Upper lobe of left lung (tissue), 6 donors: ENCODE results near the gene RTL1. TPM values are rescaled to one million over a fixed set of nuclear protein-coding genes. Genes with fewer than 3 reads are reported as not detected.

Experiments
- ATAC-seq, 2 donors: fragments of 200-7000 bp; cut with Tn5 transposase; one replicate each; pipeline ENCODE4 v1.9.1; 2022; ENCODE audit warnings: mild to moderate bottlenecking in 2 of 2, moderate library complexity in 2 of 2; ENCODE audit not compliant: low FRiP score in 2 of 2
- DNase-seq, 2 donors: peaks; one replicate each; pipeline ENCODE4 v3.0.0-alpha.2; 2019 to 2020
- H3K27ac ChIP-seq, 4 donors: fragments of 200-600 bp; sonication (generic); one replicate each; pipeline ENCODE4 v1.5.1; 2016 to 2019
- H3K27me3 ChIP-seq, 4 donors: fragments of 200-600 bp; sonication (generic); one replicate each; pipeline ENCODE4 v1.5.1; 2017 to 2019
- H3K36me3 ChIP-seq, 4 donors: fragments of 200-600 bp; sonication (generic); one replicate each; pipeline ENCODE4 v1.5.1; 2016 to 2019
- H3K4me1 ChIP-seq, 4 donors: fragments of 200-600 bp; sonication (generic); one replicate each; pipeline ENCODE4 v1.5.1; 2018 to 2019
- H3K4me3 ChIP-seq, 4 donors: fragments of 200-600 bp; sonication (generic); one replicate each; pipeline ENCODE4 v1.5.1; 2017 to 2019; ENCODE audit warnings: mild to moderate bottlenecking in 2 of 4, moderate library complexity in 1 of 4
- H3K9me3 ChIP-seq, 4 donors: fragments of 200-600 bp; sonication (generic); one replicate each; pipeline ENCODE4 v1.5.1; 2018 to 2019
- CTCF ChIP-seq, 6 experiments: fragments of 450-650 bp in 4 of 6; fragments of 200-600 bp in 2 of 6; sonication (generic) in 2 of 6; IDR thresholded peaks; one replicate each; pipeline ENCODE4 v1.5.1; 2016 to 2019; ENCODE audit warnings: antibody characterized with exemption in 6 of 6
- EP300 ChIP-seq, 4 donors: sonication (generic); formaldehyde crosslinking; IDR thresholded peaks; one replicate each; pipeline ENCODE4 v1.5.1; 2017; ENCODE audit warnings: antibody characterized with exemption in 4 of 4, control low read depth in 2 of 4
- POLR2A ChIP-seq, 4 donors: fragments of 450-650 bp; IDR thresholded peaks; one replicate each; pipeline ENCODE4 v1.5.1; 2016 to 2017; ENCODE audit warnings: antibody characterized with exemption in 4 of 4, mild to moderate bottlenecking in 2 of 4
- POLR2AphosphoS5 ChIP-seq, 2 donors: sonication (generic); formaldehyde crosslinking; IDR thresholded peaks; one replicate each; pipeline ENCODE4 v1.5.1; 2017; ENCODE audit warnings: antibody characterized with exemption in 2 of 2
- WGBS, 2 donors: methylation state at CpG; one replicate each; pipeline ENCODE4 v1.1.5; 2017 to 2018; 5-methylcytosine and 5-hydroxymethylcytosine counted together
- total RNA-seq, 6 donors: library from RNA; depleted of rRNA in 4 of 6; stranded (reverse); fragments of >200 nt in 4 of 6; gene quantifications; one replicate each; pipeline versions ENCODE4 v1.1.0 to v1.2.1, GENCODE V29; 2016 to 2021
- donor health status: DM: no; HTN: no; CAD: no; lungs with moderate emphysema.
- donor health status: DM: no; HTN: yes; CAD: no; lungs with severe emphysema.

RTL1 gene
- total RNA-seq, 6 donors from 2014 or later: not detected

GRCh38 chr14:100855256-100855930 is 48.1 kb downstream of the RTL1 start:
- ATAC-seq: no peak
- H3K27me3 ChIP-seq: no peaks in the 10 kb centered on the region

DNA sequence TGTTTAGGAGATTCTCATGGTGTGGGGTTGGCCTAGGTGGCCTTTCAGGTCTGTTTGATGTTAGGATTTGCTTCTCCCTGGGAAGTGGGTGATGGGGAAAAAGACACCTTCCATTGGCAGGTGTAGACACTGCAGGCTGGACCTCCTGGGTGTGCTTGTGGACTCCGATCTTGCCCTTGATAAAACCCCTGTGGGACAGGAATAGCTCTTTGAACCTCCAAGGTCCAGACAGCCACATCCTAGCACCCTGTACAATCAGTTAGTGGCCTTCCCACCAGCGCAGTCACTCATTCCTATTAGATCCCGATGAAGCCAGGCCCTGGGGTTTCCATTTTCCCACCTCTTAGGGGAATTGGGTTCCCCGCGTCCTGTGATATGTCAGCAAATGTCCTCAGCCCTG is 49.1 kb downstream of the RTL1 start:
- 90 to 92% methylated on average over 5 of the region's 5 CpGs for WGBS, 2 donors
- Histone ChIP-seq H3K36me3 (no peaks in the 10 kb centered on the region), H3K9me3 (no peaks in the 10 kb centered on the region), H3K4me1 (no peaks in the 10 kb centered on the region), H3K27me3 (no peaks in the 10 kb centered on the region), H3K27ac (no peak overlapping the region), H3K4me3 (no peak overlapping the region)
- ATAC-seq (no peak), DNase-seq (no peak)
- TF ChIP-seq CTCF (IDR thresholded peaks at IDR 0.05): no peak
- no peak for TF ChIP-seq POLR2AphosphoS5 (IDR thresholded peaks at IDR 0.05)
- TF ChIP-seq POLR2A (IDR thresholded peaks at IDR 0.05): no peak
- TF ChIP-seq EP300 (IDR thresholded peaks at IDR 0.05): no peak

More at GRCh38 chr14:100855256-100855930, 48.1 kb downstream of the RTL1 start:
- DNase-seq: no peak
- Histone ChIP-seq H3K36me3 (no peaks in the 10 kb centered on the region), H3K4me3 (no peak overlapping the region), H3K4me1 (no peaks in the 10 kb centered on the region), H3K27ac (no peak overlapping the region), H3K9me3 (no peaks in the 10 kb centered on the region)
- TF ChIP-seq CTCF (IDR thresholded peaks at IDR 0.05) (no peak), POLR2A (IDR thresholded peaks at IDR 0.05) (no peak), EP300 (IDR thresholded peaks at IDR 0.05) (no peak), POLR2AphosphoS5 (IDR thresholded peaks at IDR 0.05) (no peak)
- 81 to 87% methylated on average over 18 of the region's 18 CpGs for WGBS, 2 donors

DNA sequence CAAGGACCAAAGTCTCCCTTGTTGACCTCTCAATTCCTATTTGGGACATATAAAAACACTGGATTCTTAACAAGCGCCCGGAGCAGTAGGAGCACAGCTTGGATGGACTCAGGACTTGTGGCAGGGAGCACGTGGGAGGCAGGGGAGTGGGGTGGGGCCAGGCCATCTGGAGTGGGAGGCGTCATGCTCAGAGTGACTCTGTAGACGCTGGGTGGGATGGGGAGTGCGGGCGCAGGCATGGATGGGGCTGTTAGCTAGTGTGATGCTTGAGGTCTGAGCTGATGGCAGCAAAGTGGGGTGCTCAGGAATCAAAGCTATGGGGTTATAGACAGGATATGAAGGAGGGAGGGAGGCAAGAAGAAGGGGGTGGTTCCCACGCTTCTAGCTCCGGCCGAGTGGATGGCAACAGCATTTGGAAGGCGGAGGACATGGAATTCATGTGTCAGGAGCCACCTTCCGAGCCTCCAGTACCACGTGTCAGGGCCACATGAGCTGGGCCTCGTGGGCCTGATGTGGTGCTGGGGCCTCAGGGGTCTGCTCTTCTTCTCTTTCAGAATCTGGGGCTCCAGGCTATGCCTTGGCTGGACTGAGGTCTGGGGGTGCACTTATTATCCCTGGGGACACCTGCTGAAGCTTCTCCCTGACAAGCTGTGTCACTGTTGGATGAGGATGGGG is 51.4 kb downstream of the RTL1 start:
- Histone ChIP-seq H3K36me3 (no peaks in the 10 kb centered on the region), H3K4me3 (no peak overlapping the region), H3K4me1 (no peaks in the 10 kb centered on the region), H3K27me3 (no peaks in the 10 kb centered on the region), H3K9me3 (no peaks in the 10 kb centered on the region), H3K27ac (no peak overlapping the region)
- no peak for TF ChIP-seq POLR2AphosphoS5 (IDR thresholded peaks at IDR 0.05)
- TF ChIP-seq EP300 (IDR thresholded peaks at IDR 0.05): no peak
- TF ChIP-seq POLR2A (IDR thresholded peaks at IDR 0.05): no peak
- no peak for TF ChIP-seq CTCF (IDR thresholded peaks at IDR 0.05)
- ATAC-seq (peak in 1 of 2 donors; percentile 51), DNase-seq (peak in 1 of 2 donors; percentile 36)
- WGBS, 2 donors: 89 to 92% methylated on average over 12 to 14 of the region's 14 CpGs

GRCh38 chr14:100851586-100851916 is 52.0 kb downstream of the RTL1 start:
- no peaks in the 10 kb centered on the region for H3K4me1 ChIP-seq
- H3K27ac ChIP-seq: no peak overlapping the region
- ATAC-seq (peak in 1 of 2 donors; percentile 3), DNase-seq (no peak)
- no peaks in the 10 kb centered on the region for H3K36me3 ChIP-seq
- H3K4me3 ChIP-seq: no peak overlapping the region
- 86 to 89% methylated on average over 12 to 13 of the region's 13 CpGs for WGBS, 2 donors
- no peaks in the 10 kb centered on the region for H3K9me3 ChIP-seq
- H3K27me3 ChIP-seq: no peaks in the 10 kb centered on the region
- TF ChIP-seq CTCF (IDR thresholded peaks at IDR 0.05) (no peak), EP300 (IDR thresholded peaks at IDR 0.05) (no peak), POLR2A (IDR thresholded peaks at IDR 0.05) (no peak), POLR2AphosphoS5 (IDR thresholded peaks at IDR 0.05) (no peak)
